Cardiac muscle cell (in vitro differentiated cells and primary cell): ENCODE data around the gene DPYD. TPM values are rescaled to one million over a fixed set of nuclear protein-coding genes. Genes with fewer than 3 reads are reported as not detected.

Source experiments
- DNase-seq, 2 donors: peaks; one replicate each; pipeline versions ENCODE4 v3.0.0 to v3.0.0-alpha.2; 2010 to 2017; ENCODE audit warnings: low read depth in 1 of 2, low spot score in 1 of 2
- H3K27ac ChIP-seq: fragments of 200-600 bp; sonication (generic); 2 replicates; pipeline ENCODE4 v1.5.1; 2016
- H3K27me3 ChIP-seq: fragments of 200-600 bp; sonication (generic); 2 replicates; pipeline ENCODE4 v1.6.0; 2016; ENCODE audit warnings: control low read depth
- H3K36me3 ChIP-seq: fragments of 200-600 bp; sonication (generic); 2 replicates; pipeline ENCODE4 v1.5.1; 2016; ENCODE audit warnings: control low read depth
- H3K4me1 ChIP-seq: fragments of 200-600 bp; sonication (generic); 2 replicates; pipeline ENCODE4 v1.8.1; 2017; ENCODE audit warnings: low read depth, mild to moderate bottlenecking, mixed run types
- H3K4me3 ChIP-seq: fragments of 200-600 bp; sonication (generic); 2 replicates; pipeline ENCODE4 v1.5.1; 2016; ENCODE audit warnings: mild to moderate bottlenecking
- H3K9me3 ChIP-seq: fragments of 200-600 bp; sonication (generic); 2 replicates; pipeline ENCODE4 v1.5.1; 2017; ENCODE audit warnings: low read depth, mild to moderate bottlenecking, control low read depth
- CTCF ChIP-seq: IDR thresholded peaks from 2 replicates; pipeline ENCODE4 v1.5.1; 2012; ENCODE audit warnings: low read depth, mild to moderate bottlenecking, low read length
- polyA plus RNA-seq: library from polyadenylated mRNA; unstranded; fragments of >200 nt; fragmentation: Nextera tagmentation; extraction: Ambion mirVana; gene quantifications from 2 replicates; pipeline ENCODE4 v1.2.1, GENCODE V29; 2016
- total RNA-seq: library from RNA; depleted of rRNA; stranded (reverse); fragments of >200 nt; gene quantifications from 2 replicates; pipeline ENCODE4 v1.2.3, GENCODE V29; 2016

The DPYD gene
- total and polyA plus RNA-seq, 2 experiments from 2014 or later = 0.66 to 2.0 TPM

GRCh38 chr1:97051823-97052222 lies 869.0 kb downstream of the DPYD start:
- H3K4me1 ChIP-seq = no peaks in the 10 kb centered on the region
- no peak for DNase-seq
- H3K9me3 ChIP-seq = no peaks in the 10 kb centered on the region
- TF ChIP-seq CTCF = no peak
- no peak overlapping the region for H3K27ac ChIP-seq
- H3K4me3 ChIP-seq = no peak overlapping the region
- H3K27me3 ChIP-seq = no peaks in the 10 kb centered on the region
- H3K36me3 ChIP-seq = no peaks in the 10 kb centered on the region

- Histone ChIP-seq H3K36me3 (no peaks in the 10 kb centered on the region), H3K27me3 (no peaks in the 10 kb centered on the region), H3K4me3 (no peak overlapping the region), H3K4me1 (no peaks in the 10 kb centered on the region), H3K27ac (no peak overlapping the region), H3K9me3 (no peaks in the 10 kb centered on the region)
- DNase-seq = peak; percentile 65 to 76
- TF ChIP-seq CTCF = peak; percentile 63
Measured at GRCh38 chr1:97050506-97050905, 870.3 kb downstream of the DPYD start.

GRCh38 chr1:97047421-97047793 lies 873.4 kb downstream of the DPYD start:
- H3K27ac ChIP-seq = no peak overlapping the region
- no peaks in the 10 kb centered on the region for H3K27me3 ChIP-seq
- no peak for DNase-seq
- H3K4me3 ChIP-seq = no peak overlapping the region
- H3K4me1 ChIP-seq = no peaks in the 10 kb centered on the region
- no peak for TF ChIP-seq CTCF
- H3K9me3 ChIP-seq = no peaks in the 10 kb centered on the region
- H3K36me3 ChIP-seq = no peaks in the 10 kb centered on the region

DNA sequence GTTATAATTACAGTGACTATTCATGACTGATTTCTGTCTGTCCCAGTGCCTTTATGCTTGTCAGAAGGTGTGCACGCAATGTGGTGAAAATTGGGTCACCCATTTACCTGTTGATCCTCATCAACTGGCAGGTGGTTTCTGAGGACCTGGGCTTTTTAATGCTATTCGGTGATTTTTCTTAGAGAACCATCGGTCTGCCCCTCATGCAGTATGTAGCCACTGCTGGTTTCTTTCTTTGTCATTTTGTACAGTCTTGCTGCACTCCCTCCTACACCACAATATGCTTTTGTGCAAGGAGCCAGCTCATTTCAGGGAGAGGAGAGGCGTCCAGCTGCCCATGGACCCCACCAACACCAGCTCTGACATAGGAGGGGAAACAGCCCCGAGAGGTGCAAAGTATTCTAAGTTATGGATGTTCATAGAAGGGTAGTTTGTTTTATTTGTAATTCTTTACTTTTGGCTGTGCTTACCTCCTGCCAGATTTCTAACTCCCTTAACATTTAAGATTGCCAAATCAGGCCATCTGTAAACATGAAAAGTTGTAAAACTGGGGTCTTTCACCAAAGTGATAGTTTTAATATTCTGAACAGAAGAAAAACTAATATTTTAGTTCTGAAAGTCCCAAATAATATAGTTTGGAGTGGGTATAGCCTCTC lies 873.9 kb downstream of the DPYD start:
- no peaks in the 10 kb centered on the region for H3K36me3 ChIP-seq
- no peak overlapping the region for H3K27ac ChIP-seq
- no peak overlapping the region for H3K4me3 ChIP-seq
- no peak for DNase-seq
- H3K9me3 ChIP-seq = no peaks in the 10 kb centered on the region
- no peaks in the 10 kb centered on the region for H3K27me3 ChIP-seq
- no peak for TF ChIP-seq CTCF
- no peaks in the 10 kb centered on the region for H3K4me1 ChIP-seq

- Histone ChIP-seq H3K27ac (no peak overlapping the region), H3K4me3 (no peak overlapping the region), H3K4me1 (no peaks in the 10 kb centered on the region), H3K36me3 (no peaks in the 10 kb centered on the region), H3K9me3 (no peaks in the 10 kb centered on the region), H3K27me3 (no peaks in the 10 kb centered on the region)
- no peak for DNase-seq
- TF ChIP-seq CTCF = no peak
Measured at GRCh38 chr1:97044159-97044760, 876.6 kb downstream of the DPYD start.
